Calu3 (cell line): ENCODE results near the gene CACNA1C. TPM values are rescaled to one million over a fixed set of nuclear protein-coding genes. Genes with fewer than 3 reads are reported as not detected.

Experiments used
- BruUV-seq: library from RNA; stranded (reverse); fragments of 400-500 nt; replicated peaks from 2 replicates; lab custom pipeline; 2021; lab: Mats Ljungman, UMichigan
- CTCF ChIA-PET: fragments of 300-600 bp; sonication (Branson Sonifier 250); formaldehyde crosslinking; loops from one replicate; lab custom pipeline; 2022; ENCODE audit warnings: antibody characterized with exemption; lab: Charles Lee
- DNase-seq: peaks from one replicate; pipeline ENCODE4 v3.0.0; 2022
- H3K27ac Mint-ChIP-seq: one replicate; pipeline ENCODE4 v1.8.0; 2022; ENCODE audit warnings: mixed read lengths; ENCODE audit not compliant: unreplicated experiment
- H3K27me3 Mint-ChIP-seq: one replicate; pipeline ENCODE4 v1.8.0; 2022; ENCODE audit warnings: mixed read lengths; ENCODE audit not compliant: unreplicated experiment
- H3K36me3 Mint-ChIP-seq: one replicate; pipeline ENCODE4 v1.8.0; 2022; ENCODE audit warnings: mild to moderate bottlenecking, moderate library complexity, mixed read lengths; ENCODE audit not compliant: insufficient read depth, unreplicated experiment
- H3K4me1 Mint-ChIP-seq: one replicate; pipeline ENCODE4 v1.8.0; 2022; ENCODE audit warnings: mild to moderate bottlenecking, low read depth, mixed read lengths; ENCODE audit not compliant: unreplicated experiment
- H3K4me3 Mint-ChIP-seq: one replicate; pipeline ENCODE4 v1.8.0; 2022; ENCODE audit warnings: mild to moderate bottlenecking, low read depth, moderate library complexity, mixed read lengths; ENCODE audit not compliant: unreplicated experiment
- H3K9me3 Mint-ChIP-seq: one replicate; pipeline ENCODE4 v1.8.0; 2022; ENCODE audit warnings: low read depth, mixed read lengths; ENCODE audit not compliant: unreplicated experiment
- CTCF ChIP-seq: fragments of 200-600 bp; IDR thresholded peaks from one replicate; pipeline ENCODE4 v1.8.0; 2022; ENCODE audit warnings: antibody characterized with exemption; ENCODE audit not compliant: unreplicated experiment
- intact Hi-C: fragments of 100-400 bp; cut with micrococcal nuclease; formaldehyde crosslinking; loops from one replicate; pipeline ENCODE4 v1.10.0; 2022; ENCODE audit not compliant: unreplicated experiment
- total RNA-seq: library from RNA; stranded (reverse); gene quantifications from 2 replicates; pipeline ENCODE4 v1.2.3, GENCODE V29; 2022

Gene CACNA1C
- total RNA-seq, 1 experiment from 2014 or later = not detected

DNA sequence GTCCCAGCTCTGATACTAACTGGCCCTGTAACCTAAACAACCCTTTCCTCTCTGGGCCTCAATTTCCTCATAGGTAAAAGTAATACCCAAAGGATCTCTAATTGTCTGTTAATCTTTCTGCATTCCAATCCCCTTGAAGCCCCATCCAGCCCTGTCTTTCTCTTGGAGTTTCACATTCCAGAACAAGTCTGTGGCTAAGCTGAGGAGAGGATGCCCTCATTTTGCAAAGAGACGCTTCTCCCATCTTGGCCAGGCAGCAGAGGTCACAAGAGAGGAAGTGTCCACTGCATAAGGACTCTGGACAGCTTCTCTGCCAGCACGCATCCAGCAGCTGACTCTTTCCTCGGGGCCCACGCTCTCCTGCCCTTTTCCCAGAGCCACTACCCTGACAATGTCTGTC lies 478.6 kb downstream of the CACNA1C start:
- no peaks in the 10 kb centered on the region for H3K4me1 Mint-ChIP-seq
- CTCF ChIA-PET = interaction anchor here (0.7 kb wide), 1 partner anchor 143 kb away, joined by 3 read pairs; no protein-coding TSS in a partner anchor
- H3K27me3 Mint-ChIP-seq = peaks cover 85% of the 10 kb centered on the region
- intact Hi-C loops = no loop called here
- DNase-seq = no peak
- no peak for TF ChIP-seq CTCF
- H3K9me3 Mint-ChIP-seq = no peaks in the 10 kb centered on the region
- H3K4me3 Mint-ChIP-seq = no peak overlapping the region
- H3K27ac Mint-ChIP-seq = no peak overlapping the region
- no TSS peak for BruUV-seq
- H3K36me3 Mint-ChIP-seq = no peaks in the 10 kb centered on the region

GRCh38 chr12:2533036-2533435 lies 480.2 kb downstream of the CACNA1C start:
- no peak for DNase-seq
- Mint-ChIP-seq H3K27me3 (peaks cover 68% of the 10 kb centered on the region), H3K27ac (no peak overlapping the region), H3K36me3 (no peaks in the 10 kb centered on the region), H3K9me3 (no peaks in the 10 kb centered on the region), H3K4me1 (no peaks in the 10 kb centered on the region), H3K4me3 (no peak overlapping the region)
- no TSS peak for BruUV-seq
- CTCF ChIA-PET = no interaction called here
- TF ChIP-seq CTCF = no peak
- intact Hi-C loops = no loop called here

GRCh38 chr12:2535583-2536204 lies 482.9 kb downstream of the CACNA1C start:
- no peak overlapping the region for H3K4me3 Mint-ChIP-seq

DNA sequence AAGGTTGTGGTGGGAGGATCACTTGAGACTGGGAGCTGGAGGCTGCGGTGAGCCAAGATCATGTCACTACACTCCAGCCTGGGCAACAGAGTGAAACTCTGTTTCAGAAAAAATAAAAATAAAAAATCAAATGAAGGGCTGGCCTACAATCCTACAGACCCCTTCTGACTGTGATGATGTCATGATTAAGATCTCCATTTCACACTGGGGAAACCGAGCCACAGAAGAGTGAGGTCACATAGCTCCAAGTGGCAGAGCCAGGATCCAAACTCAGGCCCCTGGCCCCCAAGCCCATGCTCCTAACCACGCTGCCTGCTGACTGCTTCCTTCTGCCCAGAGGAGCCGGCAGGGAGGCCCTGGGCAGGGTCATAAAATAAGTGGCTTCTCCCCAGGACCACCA lies 483.9 kb downstream of the CACNA1C start:
- no TSS peak for BruUV-seq
- TF ChIP-seq CTCF = no peak
- Mint-ChIP-seq H3K27me3 (peaks cover 36% of the 10 kb centered on the region), H3K27ac (no peak overlapping the region), H3K9me3 (no peaks in the 10 kb centered on the region), H3K4me3 (no peak overlapping the region), H3K4me1 (no peaks in the 10 kb centered on the region), H3K36me3 (no peaks in the 10 kb centered on the region)
- intact Hi-C loops = no loop called here
- CTCF ChIA-PET = no interaction called here
- DNase-seq = no peak

More at GRCh38 chr12:2535583-2536204, 482.9 kb downstream of the CACNA1C start:
- BruUV-seq = no TSS peak
- DNase-seq = no peak
- H3K9me3 Mint-ChIP-seq = no peaks in the 10 kb centered on the region
- CTCF ChIA-PET = interaction anchor here (0.6 kb wide), 1 partner anchor 259 kb away, joined by 3 read pairs; no protein-coding TSS in a partner anchor
- no peak for TF ChIP-seq CTCF
- H3K36me3 Mint-ChIP-seq = no peaks in the 10 kb centered on the region
- no peaks in the 10 kb centered on the region for H3K4me1 Mint-ChIP-seq
- H3K27me3 Mint-ChIP-seq = peaks cover 46% of the 10 kb centered on the region
- intact Hi-C loops = no loop called here
- H3K27ac Mint-ChIP-seq = no peak overlapping the region
